Kidney epithelial cell (primary cell): ENCODE data around the gene FLVCR1. TPM values are rescaled to one million over a fixed set of nuclear protein-coding genes. Genes with fewer than 3 reads are reported as not detected.

Experiments used
- DNase-seq: peaks from one replicate; pipeline ENCODE4 v3.0.0-alpha.2; 2010; ENCODE audit warnings: low read depth
- H3K27me3 ChIP-seq: 2 replicates; pipeline ENCODE4 v1.6.0; 2011; ENCODE audit warnings: low read length; ENCODE audit not compliant: control insufficient read depth, insufficient read depth
- H3K36me3 ChIP-seq: 2 replicates; pipeline ENCODE4 v1.5.1; 2011; ENCODE audit warnings: low read length; ENCODE audit not compliant: control insufficient read depth, insufficient read depth
- H3K4me3 ChIP-seq: 2 replicates; pipeline ENCODE4 v1.5.1; 2011; ENCODE audit warnings: low read depth, mild to moderate bottlenecking, control low read depth, low read length
- CTCF ChIP-seq: IDR thresholded peaks from 2 replicates; pipeline ENCODE4 v1.5.1; 2011; ENCODE audit warnings: mild to moderate bottlenecking, moderate library complexity, low read length, control low read depth, inconsistent platforms; ENCODE audit not compliant: insufficient read depth, poor library complexity, severe bottlenecking
- total RNA-seq: library from RNA; depleted of rRNA; stranded (reverse); fragments of >200 nt; gene quantifications from 2 replicates; pipeline ENCODE4 v1.2.3, GENCODE V29; 2015

The FLVCR1 gene
- total RNA-seq, 1 donor from 2014 or later = 3.9 TPM

- no peaks in the 10 kb centered on the region for H3K36me3 ChIP-seq
- H3K4me3 ChIP-seq = no peak overlapping the region
- DNase-seq = no peak
- no peak for TF ChIP-seq CTCF
- H3K27me3 ChIP-seq = no peaks in the 10 kb centered on the region
These were observed 79.0 kb downstream of the FLVCR1 start for GRCh38 chr1:212937034-212937433.

GRCh38 chr1:212938846-212939245, 80.8 kb downstream of the FLVCR1 start:
- H3K4me3 ChIP-seq = no peak overlapping the region
- no peaks in the 10 kb centered on the region for H3K27me3 ChIP-seq
- no peak for TF ChIP-seq CTCF
- DNase-seq = no peak
- no peaks in the 10 kb centered on the region for H3K36me3 ChIP-seq

- TF ChIP-seq CTCF = no peak
- no peaks in the 10 kb centered on the region for H3K27me3 ChIP-seq
- H3K36me3 ChIP-seq = no peaks in the 10 kb centered on the region
- no peak for DNase-seq
- no peak overlapping the region for H3K4me3 ChIP-seq
These were observed 83.4 kb downstream of the FLVCR1 start for GRCh38 chr1:212941452-212941851.

GRCh38 chr1:212942679-212943392, 84.8 kb downstream of the FLVCR1 start:
- TF ChIP-seq CTCF = no peak
- DNase-seq = no peak

GRCh38 chr1:212943393-212943710, 85.3 kb downstream of the FLVCR1 start:
- Histone ChIP-seq H3K36me3 (no peaks in the 10 kb centered on the region), H3K4me3 (no peak overlapping the region), H3K27me3 (no peaks in the 10 kb centered on the region)
- TF ChIP-seq CTCF = no peak
- no peak for DNase-seq

More at GRCh38 chr1:212942679-212943392, 84.8 kb downstream of the FLVCR1 start:
- Histone ChIP-seq H3K36me3 (no peaks in the 10 kb centered on the region), H3K4me3 (no peak overlapping the region), H3K27me3 (no peaks in the 10 kb centered on the region)
